ENCODE measurements around the gene ZNF385D.
"Not testable (repeated sequence)": the region's sequence is repeated elsewhere in the genome, so short reads cannot be mapped to it uniquely, and the experiment has no call there.

The ZNF385D gene

DNA sequence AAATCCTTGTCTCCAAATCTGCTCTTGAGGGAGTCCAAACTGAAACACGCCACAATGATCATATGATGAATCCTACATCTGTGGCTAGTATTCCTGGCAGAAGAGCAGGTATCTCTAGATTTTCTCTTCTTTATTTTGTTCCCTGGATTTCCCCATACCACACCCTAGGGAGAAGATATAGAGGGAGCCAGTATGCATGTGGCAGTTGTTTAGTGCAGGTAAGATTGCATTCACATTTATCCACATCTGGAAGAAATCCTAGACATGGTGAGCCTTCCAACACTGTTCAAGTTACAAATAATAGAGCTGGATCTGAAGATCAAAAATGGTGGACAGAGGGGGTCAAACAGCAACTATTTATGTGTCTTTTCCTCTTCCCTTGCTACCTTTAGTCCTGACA, 316.7 kb downstream of the ZNF385D start:
- DNase-seq: no peak

DNA sequence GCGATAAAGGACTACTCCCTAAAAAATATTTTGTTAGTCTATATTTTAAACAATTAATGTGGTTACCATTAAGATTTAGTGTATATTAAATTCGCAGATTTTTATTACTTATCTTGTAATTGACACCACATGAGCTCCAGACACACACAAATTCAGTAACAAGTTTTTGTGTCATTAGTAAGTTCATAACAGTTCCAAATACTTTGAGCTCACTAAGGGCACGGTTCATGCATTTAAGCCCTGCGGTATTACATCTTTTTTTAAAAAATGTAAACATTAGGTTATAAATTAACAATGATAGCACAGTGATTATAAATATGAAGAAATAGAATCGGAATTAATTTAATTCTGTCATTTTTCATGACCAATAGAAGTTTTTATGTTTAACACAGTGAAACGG, 317.3 kb downstream of the ZNF385D start:
- no peak for DNase-seq

DNA sequence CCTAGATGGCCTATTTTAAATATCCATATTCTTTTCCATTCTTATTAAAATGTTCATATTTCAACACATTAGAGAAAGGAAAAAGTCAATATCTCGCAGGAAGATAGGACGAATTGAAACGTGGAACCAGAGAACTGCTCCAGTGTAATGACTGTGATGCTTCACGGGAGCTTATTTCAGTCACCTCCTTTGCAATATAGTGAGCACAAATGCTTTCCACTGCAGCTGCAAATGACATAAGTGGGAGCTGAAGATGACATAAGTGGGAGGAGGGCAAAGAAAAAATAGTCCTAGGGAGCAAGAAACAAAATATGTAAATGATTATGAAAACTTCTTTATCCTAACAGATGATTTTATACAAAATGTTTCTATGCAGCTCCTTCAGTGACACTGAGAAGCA, 324.1 kb downstream of the ZNF385D start:
- DNase-seq: no peak

DNA sequence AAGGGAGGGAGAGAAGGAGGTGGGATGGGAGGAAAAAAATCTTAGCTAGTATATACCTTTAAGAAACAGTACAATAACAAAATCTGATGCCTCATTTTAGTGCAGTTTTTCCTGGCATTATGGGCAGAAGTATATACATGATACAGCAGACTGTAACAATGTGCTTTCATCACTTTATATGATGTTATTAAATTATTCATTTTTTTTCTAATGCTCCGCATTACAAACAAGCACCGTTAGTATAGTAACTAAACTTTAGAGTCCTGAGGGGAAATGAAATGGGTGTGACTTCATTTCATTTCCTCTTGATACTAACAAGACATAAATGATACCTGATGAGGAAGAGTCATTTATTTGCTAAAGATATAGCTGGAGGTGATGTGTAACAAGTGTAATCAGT, 325.3 kb downstream of the ZNF385D start:
- no peak for DNase-seq

DNA sequence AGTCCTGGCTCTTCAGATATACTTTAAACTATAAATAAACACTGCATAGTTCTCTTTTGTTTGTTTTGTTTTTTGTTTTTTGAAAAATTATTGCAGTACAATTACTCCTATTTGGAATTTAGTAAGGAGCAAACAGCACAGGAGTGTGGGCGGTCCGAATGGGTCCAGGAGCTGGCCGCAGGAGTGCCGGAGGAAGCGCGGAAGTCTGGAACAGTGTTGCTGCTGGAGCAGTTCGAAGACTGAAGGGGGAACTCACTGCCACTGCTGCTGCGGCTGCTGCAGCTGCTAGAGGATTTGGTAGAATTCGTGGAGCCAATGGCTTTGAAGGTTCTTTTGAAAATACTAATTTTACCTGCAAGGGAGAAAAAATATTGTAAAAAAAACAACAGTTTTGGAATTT, 329.9 kb downstream of the ZNF385D start:
- no peak for DNase-seq

DNA sequence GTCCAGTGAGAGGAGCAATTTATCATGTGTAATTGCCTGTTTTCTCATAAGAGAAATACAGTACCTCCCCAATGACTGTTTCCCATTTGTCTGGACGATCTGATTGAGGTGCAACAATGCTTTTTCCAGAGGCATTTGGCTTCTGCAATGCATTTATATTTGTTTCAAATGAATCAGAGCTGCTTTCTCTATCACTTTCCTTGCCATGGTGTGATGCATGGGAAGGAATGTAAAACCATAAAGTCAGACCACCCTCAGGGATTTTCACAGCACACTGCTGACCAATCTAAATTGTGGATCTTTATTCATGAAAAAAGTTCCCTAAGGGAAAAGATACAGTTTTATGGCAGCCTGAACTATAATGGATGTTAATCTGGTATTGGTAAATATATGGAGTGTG, 333.0 kb downstream of the ZNF385D start:
- DNase-seq: no peak

DNA sequence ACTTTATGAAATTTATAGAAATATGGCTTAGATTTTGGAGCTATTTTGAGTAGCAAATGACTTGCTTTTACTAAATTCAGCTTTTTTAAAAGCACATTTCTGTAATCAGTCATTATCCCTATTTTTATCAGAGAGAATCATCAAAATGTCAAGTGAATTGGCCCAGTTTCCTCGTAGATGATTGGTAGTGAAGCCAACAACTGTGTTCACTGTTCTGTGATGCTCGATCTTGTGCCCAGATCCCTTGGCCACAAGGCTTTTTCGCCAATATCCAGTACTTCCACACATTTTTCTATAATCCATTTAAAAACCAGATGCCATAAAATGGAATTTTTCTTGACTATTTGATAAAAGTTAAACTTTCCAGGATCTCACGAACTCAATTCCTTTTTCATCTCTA, 336.5 kb downstream of the ZNF385D start:
- no peak for DNase-seq

DNA sequence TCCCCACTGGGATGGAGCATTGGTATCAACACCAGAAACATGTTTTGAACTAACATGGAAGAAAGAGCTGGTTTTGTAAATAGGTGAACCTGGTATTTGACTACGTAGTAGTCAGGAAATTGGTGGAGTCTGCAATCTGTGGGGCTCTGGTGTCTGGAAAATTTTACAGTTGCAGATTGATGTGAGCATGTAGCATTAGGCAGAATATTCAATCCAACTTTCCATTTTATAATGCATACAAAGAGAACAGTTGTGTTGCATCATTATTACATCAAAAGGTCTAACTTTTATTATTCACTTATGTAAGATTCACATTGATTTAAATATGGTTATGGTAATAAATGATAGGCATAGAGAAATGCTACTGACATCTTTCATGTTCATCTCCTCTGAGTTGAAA, 340.0 kb downstream of the ZNF385D start:
- no peak for DNase-seq

DNA sequence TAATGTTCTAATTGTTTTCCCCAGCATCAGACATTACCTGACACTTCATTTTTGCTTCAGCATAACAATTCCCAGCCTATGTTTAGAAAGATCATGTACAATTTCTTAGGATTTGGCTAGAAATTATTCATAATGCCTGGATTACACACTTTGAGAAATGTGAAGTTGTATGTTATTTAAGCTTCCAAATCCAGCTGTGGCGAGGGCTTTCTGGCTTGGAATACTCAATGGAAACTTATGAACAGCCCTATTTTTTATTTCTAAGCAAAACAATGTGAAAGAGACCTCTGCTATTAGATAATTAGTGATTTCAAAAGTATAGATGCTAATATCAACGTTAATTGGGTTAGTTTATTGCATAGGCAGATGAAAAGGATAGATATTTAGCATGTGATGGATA, 341.6 kb downstream of the ZNF385D start:
- DNase-seq: no peak

DNA sequence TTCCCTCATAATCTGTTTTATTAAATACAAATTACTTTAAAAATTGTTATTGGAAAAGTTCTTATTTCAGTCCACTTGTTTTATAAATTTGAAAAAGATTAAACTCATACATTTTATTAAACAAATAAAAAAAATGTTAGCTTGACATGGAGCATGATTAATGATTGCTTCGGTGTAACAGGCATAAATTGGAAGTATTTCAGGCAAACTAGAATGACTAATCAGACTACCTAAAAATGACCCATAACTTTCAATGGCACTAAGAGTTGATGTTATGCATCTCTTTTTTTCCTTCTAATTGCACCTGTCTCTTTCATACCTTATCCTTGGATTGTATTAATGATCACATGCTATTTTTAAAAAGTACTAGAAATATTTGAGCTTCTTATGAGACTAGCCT, 343.3 kb downstream of the ZNF385D start:
- no peak for DNase-seq

DNA sequence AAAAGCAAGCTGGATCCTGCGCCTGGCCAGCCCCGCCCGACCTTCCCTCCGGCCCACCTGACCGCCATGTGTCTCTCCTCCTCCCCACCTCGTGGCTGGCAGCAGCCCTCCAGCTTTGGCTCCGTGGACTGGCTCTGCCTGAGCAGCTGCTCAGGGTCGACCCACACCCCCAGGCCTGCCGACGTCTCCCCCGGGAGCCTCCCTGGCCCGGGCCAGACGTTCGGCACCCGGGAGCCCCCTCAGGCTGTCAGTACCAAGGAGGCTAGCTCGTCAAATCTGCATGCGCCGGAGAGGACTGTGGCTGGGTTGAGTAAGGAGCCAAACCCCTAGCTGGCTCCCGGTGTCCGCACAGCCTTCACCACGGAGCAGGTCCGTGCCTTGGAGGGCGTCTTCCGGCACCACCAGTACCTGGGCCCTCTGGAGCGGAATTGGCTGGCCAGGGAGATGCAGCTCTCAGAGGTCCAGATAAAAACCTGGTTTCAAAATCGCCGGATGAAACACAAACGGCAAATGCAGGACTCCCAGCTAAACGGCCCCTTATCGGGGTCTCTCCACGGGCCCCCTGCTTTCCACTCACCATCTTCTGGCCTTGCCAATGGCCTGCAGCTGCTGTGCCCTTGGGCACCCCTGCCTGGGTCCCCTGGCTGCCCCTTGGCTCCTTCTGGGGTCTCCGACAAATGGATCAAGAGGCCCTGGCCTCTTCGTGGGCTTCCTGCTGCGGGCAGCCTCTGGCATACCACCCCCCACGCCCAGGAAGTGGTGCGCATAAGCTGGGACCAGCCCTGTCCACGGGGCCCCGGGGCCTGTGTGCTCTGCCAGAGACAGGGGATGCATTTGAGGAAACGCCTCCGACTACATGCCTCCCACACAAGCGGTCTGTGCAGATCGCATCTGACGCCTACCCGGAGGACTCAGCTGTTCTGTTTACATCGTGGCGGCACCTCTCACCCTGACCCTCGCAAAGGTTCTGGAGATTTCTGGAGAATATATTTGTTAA, 345.0 kb downstream of the ZNF385D start:
- DNase-seq: no peak

DNA sequence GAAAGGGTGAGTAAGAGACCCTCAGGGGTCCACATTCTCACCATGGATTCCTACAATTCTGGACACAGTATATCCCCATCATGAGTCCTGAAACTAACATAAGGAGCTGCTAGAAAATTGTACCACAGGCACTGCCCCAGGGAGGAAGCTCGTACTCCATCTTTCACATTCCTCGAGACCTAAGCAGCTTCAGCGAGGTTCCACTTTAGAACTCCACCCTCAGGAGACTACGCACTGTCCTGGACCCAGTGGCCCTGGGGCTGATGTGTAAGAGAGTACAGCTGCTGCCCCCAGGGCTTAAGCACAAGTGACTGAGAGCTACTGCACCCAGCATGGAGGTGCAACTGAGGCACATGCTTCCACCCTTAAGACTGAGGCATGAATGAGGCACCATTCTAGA, 352.5 kb downstream of the ZNF385D start:
- DNase-seq: no peak

DNA sequence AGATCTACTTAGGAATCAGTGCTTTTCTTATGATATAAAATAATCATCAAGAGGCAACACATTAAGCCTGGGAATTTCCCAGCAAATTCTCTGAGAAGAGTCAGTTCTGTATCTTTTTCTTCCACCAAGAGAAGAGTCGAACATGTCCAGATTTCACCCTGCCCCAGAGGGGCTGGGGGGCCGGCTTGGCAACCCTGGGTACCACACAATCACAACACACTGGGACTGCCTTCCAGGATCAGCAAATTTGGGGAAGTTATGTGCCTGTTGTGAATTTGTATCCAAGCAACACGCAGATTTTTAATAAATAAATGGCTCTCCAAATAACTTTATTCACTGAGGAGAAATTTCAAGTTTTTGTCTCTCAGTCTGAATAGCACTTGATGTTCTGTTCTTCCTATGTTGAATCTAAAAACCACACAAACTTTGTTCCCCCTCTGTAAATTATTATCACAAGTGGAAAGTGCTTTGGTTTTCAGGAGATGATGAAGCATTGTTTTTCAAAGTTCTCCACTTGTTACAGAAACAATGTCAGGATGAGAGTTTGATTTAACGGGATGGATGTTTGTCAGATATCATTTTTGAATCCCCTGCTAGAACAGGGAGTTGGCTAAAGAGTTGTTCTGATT, 357.2 kb downstream of the ZNF385D start:
- DNase-seq: no peak

DNA sequence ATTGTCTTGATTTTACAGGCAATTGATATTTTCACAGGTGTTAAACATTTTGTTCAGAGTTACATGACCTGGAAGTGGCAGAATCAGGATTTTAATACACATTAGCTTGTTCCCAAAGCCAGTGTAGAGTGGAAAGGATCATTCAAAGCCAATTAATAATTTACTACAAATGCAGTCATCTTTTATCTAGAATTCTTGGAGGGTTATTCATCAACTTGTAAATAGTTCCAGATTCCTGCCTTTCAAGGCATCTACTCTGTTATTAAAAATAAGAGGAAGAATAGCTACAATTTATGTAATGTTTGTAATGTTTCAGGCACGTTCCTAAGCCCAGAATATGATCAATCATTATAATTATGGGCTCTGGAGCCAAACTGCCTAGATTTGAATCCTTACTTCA, 358.5 kb downstream of the ZNF385D start:
- no peak for DNase-seq

DNA sequence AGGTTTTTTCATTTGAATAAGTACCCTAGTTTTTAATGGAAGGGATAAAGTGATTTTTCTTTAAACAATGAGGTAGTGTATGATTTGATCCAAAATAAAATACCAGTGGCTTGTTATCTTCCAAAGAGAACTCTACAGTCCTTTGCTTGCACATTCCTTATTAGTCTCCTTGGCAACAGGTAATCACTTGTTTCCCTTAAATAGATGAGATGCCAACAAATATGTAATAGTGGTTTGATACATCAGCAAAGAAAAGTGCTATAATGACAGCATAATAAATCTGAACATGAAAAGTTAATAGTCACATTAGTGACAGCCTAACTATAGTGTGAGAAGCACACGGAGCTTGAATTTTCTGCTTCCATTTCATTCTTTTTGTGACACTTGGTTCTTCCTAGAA, 360.2 kb downstream of the ZNF385D start:
- no peak for DNase-seq

DNA sequence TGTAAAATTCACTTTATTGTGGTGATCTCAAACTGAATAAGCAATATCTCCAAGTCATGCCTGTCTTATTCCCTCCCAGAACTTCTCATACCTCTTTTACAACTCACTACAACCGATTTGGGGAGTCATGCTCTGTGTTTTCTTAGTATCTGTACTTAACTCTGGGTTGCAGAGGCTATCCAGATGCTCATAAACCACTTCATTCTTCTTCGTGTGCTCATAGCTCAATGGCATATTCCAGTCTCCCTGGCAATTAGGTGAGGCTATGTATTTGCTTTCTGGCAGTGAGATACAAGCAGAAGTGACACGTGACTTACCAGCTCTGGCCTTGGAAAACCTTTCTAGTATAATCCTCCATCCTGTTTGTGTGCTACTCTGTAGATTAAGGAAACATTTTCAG, 360.9 kb downstream of the ZNF385D start:
- DNase-seq: no peak

DNA sequence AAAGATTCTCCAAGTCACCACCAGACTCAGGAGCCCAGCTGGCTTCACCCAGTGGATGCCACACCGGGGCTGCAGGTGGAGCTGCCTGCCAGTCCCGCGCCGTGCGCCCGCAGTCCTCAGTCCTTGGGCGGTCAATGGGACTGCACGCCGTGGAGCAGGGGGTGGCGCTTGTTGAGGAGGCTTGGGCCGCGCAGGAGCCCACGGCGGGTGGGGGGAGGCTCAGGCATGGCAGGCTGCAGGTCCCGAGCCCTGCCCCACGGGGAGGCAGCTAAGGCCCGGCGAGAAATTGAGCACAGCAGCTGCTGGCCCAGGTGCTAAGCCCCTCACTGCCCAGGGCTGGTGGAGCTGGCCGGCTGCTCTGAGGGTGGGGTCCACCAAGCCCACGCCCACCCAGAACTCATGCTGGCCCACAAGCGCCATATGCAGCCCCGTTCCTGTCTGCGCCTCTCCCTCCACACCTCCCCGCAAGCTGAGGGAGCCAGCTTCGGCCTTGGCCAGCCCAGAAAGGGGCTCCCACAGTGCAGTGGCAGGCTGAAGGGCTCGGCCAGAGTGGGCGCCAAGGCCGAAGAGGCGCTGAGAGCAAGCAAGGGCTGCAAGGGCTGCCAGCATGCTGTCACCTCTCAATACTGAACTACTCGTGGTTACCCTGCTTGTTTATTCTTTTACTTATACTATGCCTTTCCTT, 363.7 kb downstream of the ZNF385D start:
- DNase-seq: not testable (repeated sequence)

DNA sequence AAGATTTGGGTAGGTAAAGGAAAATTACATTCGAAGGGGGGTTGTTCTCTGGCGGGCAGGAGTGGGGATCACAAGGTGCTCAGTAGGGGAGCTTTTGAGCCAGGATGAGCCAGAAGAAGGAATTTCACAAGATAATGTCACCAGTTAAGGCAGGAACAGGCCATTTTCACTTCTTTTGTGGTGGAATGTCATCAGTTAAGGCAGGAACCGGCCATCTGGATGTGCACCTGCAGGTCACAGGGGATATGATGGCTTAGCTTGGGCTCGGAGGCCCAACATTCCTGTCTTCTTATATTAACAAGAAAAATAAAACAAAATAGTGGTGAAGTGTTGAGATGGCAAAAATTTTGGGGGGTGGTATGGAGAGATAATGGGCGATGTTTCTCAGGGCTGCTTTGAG, 373.0 kb downstream of the ZNF385D start:
- DNase-seq: not testable (repeated sequence)

DNA sequence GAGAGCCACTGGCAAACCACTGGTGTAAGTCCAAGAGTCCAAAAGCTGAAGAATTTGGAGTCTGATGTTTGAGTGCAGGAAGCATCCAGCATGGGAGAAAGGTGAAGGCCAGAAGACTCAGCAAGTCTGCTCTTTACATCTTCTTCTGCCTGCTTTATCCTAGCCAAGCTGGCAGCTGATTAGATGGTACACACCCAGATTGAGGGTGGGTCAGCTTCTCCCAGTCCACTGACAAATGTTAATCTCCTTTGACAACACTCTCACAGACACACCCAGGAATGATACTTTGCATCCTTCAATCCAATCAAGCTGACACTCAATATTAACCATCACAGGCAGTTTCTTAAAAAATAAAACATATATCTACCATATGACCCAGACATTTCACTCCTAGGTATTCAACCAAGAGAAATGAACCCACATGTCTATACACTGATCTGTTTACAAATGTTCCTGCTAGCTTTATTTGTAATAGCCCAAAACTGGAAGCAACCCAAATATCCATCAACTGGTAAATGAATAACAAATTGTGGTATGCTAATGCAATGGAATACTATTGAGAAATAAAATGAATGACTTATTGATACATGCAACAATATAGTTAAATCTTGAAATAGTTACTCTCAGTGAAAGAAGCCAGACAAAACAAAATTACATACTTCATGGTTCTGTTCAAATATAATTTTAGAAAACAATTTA, 373.8 kb downstream of the ZNF385D start:
- DNase-seq: no peak

DNA sequence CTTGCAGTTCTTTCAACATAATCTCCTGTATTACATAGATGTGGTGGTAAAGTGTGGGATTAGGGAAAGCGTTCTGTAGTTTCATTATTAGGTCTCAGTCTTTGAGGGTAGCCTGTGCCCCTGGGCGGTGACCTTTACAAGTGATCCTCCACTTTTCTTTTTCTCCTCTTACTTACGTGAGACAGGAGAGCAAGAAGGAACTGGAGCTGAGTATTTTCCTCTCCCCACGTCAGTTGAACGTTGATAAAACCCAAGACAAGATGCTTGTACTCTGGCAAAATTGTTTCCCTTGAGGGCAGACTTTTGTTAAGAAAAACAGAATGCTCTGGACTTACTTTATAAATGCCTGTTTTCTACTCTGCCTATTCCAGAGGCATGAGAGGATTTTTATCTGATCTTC, 378.7 kb downstream of the ZNF385D start:
- no peak for DNase-seq

Measured in activated CD4-positive, alpha-beta T cell treated with anti-CD3 and anti-CD28 coated beads for 4 hours (primary cell).